Osteoblast (primary cell): ENCODE data around the gene PER2. TPM values are rescaled to one million over a fixed set of nuclear protein-coding genes. Genes with fewer than 3 reads are reported as not detected.

Experiments used
- DNase-seq: peaks from one replicate; pipeline ENCODE4 v3.0.0; 2011; ENCODE audit warnings: low spot score, mixed read lengths; ENCODE audit not compliant: insufficient read length; ENCODE audit errors: missing footprints
- H2AFZ ChIP-seq: 2 replicates; pipeline ENCODE4 v1.6.0; 2011; ENCODE audit warnings: mild to moderate bottlenecking, low read length
- H3K27ac ChIP-seq: 2 replicates; pipeline ENCODE4 v1.5.1; 2011; ENCODE audit warnings: mild to moderate bottlenecking, low read depth, low read length, moderate library complexity
- H3K27me3 ChIP-seq: 2 replicates; pipeline ENCODE4 v1.6.0; 2012; ENCODE audit warnings: mild to moderate bottlenecking, control low read depth, inconsistent platforms, low read length, moderate library complexity; ENCODE audit not compliant: insufficient read depth
- H3K36me3 ChIP-seq: 2 replicates; pipeline ENCODE4 v1.5.1; 2011; ENCODE audit warnings: mild to moderate bottlenecking, low read length, control low read depth, moderate library complexity; ENCODE audit not compliant: insufficient read depth
- H3K4me1 ChIP-seq: 2 replicates; pipeline ENCODE4 v1.5.1; 2011; ENCODE audit warnings: mild to moderate bottlenecking, low read length, control low read depth, moderate library complexity; ENCODE audit not compliant: insufficient read depth
- H3K4me2 ChIP-seq: 2 replicates; pipeline ENCODE4 v1.6.0; 2011; ENCODE audit warnings: mild to moderate bottlenecking, low read length; ENCODE audit not compliant: insufficient read depth
- H3K4me3 ChIP-seq: fragments of 200-600 bp; sonication (generic); 3 replicates; pipeline ENCODE4 v1.5.1; 2012; ENCODE audit warnings: mild to moderate bottlenecking, low read length, inconsistent platforms; ENCODE audit not compliant: insufficient read depth
- H3K79me2 ChIP-seq: 2 replicates; pipeline ENCODE4 v1.6.0; 2012; ENCODE audit warnings: mild to moderate bottlenecking, low read length, control low read depth, inconsistent platforms; ENCODE audit not compliant: insufficient read depth
- H3K9me3 ChIP-seq: 2 replicates; pipeline ENCODE4 v1.5.1; 2011; ENCODE audit warnings: low read depth, low read length, control low read depth
- H4K20me1 ChIP-seq: 2 replicates; pipeline ENCODE4 v1.6.0; 2012; ENCODE audit warnings: mild to moderate bottlenecking, low read length, control low read depth; ENCODE audit not compliant: insufficient read depth
- total RNA-seq: library from RNA; depleted of rRNA; stranded (reverse); fragments of >200 nt; gene quantifications from 2 replicates; pipeline ENCODE4 v1.2.3, GENCODE V29; 2012
- TF ChIP-seq, protein P1 (sequence below): IDR thresholded peaks from 2 replicates; pipeline ENCODE4 v1.5.1; 2011; ENCODE audit warnings: mild to moderate bottlenecking, low read depth, low read length, moderate library complexity; ENCODE audit errors: extremely low read depth

The PER2 gene
- total RNA-seq, 1 donor = 9.4 TPM

DNA sequence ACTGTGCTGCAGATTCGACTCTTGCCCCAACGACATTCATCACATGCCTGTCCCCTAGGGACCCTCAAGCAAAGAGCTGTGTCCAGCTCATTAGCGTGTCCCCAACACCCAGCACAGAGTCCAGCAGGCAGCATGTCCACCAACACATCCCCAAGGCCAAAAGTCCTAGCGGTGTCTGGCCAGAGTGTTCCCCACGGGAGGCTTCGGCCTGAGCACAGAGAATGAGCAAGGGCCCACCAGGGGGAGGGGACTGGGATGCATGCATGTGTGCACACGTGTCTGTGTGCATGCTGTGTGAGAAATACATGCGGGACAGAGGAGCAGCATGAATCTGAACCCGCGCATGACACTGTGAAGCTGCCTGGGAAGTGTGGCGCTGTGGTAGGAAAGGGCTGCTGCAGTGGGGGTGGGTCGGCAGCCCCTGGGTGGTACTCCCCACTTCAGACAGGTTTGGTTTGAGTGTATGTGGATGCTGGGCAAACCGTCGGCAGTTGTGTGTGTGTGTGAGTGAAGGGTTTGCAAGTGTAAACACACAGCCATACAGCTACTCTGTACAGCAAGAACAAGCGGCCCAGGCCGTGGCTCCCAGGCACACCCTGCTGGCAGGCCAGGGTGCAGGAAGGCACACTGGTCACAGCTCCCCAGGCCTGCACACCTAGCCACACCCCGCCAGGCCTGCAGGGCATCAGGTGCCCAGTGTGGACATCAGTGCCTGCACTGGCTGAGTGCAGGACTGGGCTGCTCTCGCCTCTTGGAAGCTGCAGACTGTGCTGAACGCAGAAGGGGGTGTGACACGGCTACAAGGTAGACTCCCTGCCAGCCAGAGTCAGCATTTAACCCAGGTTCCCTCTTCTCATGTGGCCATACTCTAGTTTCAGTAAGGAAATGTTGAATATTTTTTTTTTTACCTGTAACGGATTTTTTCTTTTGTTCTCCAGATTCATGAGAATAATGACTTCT is 29.1 kb downstream of the PER2 start:
- peak; percentile 66 for DNase-seq
- peaks cover 2% of the 10 kb centered on the region for H3K4me1 ChIP-seq
- no peaks in the 10 kb centered on the region for H3K9me3 ChIP-seq
- H2AFZ ChIP-seq = no peak overlapping the region
- no peak overlapping the region for H3K27ac ChIP-seq
- H3K4me2 ChIP-seq = no peak overlapping the region
- TF ChIP-seq, protein P1, sequence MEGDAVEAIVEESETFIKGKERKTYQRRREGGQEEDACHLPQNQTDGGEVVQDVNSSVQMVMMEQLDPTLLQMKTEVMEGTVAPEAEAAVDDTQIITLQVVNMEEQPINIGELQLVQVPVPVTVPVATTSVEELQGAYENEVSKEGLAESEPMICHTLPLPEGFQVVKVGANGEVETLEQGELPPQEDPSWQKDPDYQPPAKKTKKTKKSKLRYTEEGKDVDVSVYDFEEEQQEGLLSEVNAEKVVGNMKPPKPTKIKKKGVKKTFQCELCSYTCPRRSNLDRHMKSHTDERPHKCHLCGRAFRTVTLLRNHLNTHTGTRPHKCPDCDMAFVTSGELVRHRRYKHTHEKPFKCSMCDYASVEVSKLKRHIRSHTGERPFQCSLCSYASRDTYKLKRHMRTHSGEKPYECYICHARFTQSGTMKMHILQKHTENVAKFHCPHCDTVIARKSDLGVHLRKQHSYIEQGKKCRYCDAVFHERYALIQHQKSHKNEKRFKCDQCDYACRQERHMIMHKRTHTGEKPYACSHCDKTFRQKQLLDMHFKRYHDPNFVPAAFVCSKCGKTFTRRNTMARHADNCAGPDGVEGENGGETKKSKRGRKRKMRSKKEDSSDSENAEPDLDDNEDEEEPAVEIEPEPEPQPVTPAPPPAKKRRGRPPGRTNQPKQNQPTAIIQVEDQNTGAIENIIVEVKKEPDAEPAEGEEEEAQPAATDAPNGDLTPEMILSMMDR = no peak
- no peaks in the 10 kb centered on the region for H4K20me1 ChIP-seq
- no peak overlapping the region for H3K4me3 ChIP-seq
- peaks cover 24% of the 10 kb centered on the region for H3K36me3 ChIP-seq
- no peaks in the 10 kb centered on the region for H3K27me3 ChIP-seq
- H3K79me2 ChIP-seq = no peaks in the 10 kb centered on the region

DNA sequence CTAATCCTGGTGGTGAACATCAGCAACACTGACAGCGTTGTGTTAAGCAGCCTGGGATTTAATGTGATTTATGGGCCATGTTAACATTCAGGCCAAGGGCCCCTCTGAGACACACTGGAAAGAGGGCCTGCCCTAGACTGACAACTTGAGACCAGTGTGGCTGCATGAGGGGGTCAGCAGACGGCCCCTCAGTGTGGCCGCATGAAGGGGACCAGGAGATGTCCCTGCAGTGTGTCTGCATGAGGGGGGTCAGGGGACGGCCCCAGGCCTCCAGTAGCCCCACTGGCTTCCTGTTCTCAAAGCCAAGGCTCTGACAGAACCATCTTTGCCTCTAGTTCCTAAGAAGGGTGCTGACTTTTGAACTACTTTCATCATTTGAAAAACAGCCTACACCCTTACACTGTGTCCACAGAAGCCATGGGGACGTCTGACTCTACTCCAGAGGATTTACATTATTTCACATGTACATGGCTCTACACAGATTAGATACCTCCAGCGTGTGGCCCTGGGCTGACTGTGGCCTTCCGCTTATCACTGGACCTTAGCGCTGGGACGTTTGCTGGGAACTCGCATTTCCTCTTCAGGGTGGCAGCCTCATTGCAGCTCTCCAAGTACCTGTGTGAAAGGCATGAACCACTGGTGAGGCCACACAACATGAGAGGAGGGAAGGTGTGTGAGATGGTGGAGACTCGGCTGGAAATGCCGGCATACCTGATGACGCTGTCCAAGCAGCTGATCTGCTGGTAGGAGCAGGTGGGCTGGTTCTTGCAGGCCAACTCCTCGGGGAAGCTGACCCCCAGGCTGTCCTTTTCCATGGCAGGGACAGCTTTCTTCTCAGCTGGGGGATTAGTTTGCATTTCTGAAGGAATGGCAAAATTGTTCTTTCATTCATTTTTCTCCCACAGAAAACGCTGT is 30.4 kb downstream of the PER2 start:
- Histone ChIP-seq H3K36me3 (peaks cover 27% of the 10 kb centered on the region), H3K4me2 (no peak overlapping the region), H3K4me1 (no peaks in the 10 kb centered on the region), H3K4me3 (no peak overlapping the region), H3K27me3 (no peaks in the 10 kb centered on the region), H3K9me3 (no peaks in the 10 kb centered on the region), H2AFZ (no peak overlapping the region), H4K20me1 (no peaks in the 10 kb centered on the region), H3K27ac (no peak overlapping the region), H3K79me2 (no peaks in the 10 kb centered on the region)
- TF ChIP-seq, protein P1 = no peak
- DNase-seq = peak; percentile 76

DNA sequence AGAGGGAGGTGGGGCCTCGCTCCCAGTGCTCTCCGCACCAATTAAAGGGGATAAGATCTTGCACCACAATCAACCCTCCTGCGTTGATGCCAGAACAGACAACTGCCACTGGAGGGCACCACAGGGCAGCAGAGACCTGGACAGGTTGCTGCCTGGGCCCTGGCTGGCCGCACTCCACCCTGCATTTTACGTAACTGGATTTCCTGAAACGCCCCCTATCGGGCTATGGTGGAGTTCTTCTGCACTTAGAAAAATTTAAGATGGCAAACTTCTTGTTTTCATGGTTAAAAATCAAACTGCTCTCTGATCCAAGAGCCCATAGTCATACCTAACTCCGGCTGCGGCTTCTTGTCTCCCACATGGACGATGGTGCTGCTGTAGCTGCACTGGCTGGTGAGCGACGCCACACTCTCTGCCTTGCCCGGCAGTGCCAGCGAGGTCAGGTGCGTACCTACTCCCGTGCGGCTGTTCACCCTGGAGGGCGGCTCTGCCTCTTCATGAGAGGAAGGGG is 31.8 kb downstream of the PER2 start:
- peaks cover 23% of the 10 kb centered on the region for H3K36me3 ChIP-seq
- no peaks in the 10 kb centered on the region for H4K20me1 ChIP-seq
- H3K4me2 ChIP-seq = no peak overlapping the region
- peak; percentile 96 for DNase-seq
- TF ChIP-seq, protein P1 = peak; percentile 77
- no peak overlapping the region for H3K27ac ChIP-seq
- no peaks in the 10 kb centered on the region for H3K4me1 ChIP-seq
- no peak overlapping the region for H2AFZ ChIP-seq
- no peaks in the 10 kb centered on the region for H3K9me3 ChIP-seq
- H3K4me3 ChIP-seq = no peak overlapping the region
- no peaks in the 10 kb centered on the region for H3K27me3 ChIP-seq
- no peaks in the 10 kb centered on the region for H3K79me2 ChIP-seq
